T-helper 22 cell (primary cell): ENCODE data around the gene PRDM1.

Source experiments
- DNase-seq: peaks from one replicate; pipeline ENCODE4 v3.0.0-alpha.2; 2020; ENCODE audit warnings: low read depth

Gene PRDM1

DNA sequence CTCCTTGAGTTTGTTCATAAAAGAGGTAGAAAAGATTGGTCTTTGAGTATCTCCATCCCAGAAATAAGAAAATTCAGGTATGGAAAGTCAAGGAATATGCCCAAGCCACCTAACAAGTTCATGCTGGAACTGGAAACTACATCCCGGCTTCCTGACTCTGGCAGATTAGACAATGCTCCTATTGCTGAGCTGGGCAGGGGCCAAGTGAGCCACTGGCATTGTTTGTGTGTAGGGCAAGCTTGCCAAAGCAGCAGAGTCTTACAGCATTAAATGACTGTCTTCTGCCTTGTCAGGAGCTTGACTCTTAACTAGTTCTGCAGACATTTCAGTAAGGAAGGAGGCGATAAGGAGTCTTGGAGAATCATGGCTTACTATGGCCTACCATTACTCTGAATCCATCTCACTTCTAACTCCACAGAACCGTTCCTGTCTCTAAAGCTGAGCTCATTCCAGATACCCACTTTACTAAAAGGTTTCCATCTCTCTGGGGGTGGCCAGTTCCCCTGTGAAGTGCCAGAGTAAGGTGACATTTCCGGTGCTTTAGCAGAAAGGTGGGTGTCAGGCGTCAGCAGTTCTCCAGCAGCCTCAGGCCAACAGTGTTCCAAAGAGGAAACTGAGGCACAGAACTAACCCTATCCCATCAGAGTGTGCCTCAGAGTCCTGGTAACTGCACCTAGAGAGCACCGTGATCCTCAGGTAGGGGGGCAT lies 30.1 kb downstream of the PRDM1 start:
- no peak for DNase-seq

DNA sequence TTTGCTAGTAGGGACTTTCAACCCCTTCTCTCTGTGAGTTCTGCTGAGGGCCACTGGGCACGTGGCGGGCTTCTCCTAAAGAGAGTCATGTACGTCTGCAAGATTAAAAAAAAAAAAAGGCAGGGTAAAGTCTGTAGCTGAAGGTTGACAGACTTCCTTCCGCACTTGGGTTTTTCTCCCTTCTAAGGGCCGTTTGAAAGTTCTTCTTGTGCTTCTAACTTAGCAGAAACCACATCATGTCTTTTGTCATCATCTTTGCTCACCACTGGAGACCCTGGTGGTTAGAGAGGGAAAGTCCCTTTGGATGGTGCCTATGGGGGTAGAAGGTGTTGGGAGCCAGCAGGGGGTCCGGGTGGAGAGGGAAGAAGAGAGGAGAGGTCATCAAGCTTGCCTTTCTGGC lies 31.4 kb downstream of the PRDM1 start:
- peak; percentile 73 for DNase-seq

DNA sequence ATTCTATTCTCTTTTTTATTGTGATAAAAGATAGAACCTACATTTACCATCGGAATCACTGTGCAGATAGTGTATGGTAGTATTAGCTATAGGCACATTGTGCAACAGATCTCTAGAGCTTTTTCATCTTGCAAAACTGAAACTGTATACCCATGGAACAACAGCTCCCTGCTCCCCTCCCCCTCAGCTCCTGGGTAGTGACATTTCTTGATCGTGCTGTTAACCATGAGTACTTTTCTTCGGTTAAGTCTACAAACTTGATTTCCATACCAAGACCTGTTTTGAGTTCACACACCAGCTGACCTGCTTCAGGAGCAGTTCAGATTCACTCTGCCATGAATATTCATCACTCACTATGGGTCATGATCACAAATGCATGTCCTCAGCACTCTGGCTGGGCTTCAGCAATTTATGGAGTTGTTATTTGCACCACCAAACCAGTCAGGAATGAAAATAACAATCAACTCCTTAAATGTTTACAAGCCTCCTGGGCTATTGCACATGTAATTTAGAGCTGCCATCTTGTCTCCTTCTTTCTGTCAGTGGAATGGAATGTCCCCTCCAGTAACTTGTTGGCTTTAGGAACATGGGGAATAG lies 32.8 kb downstream of the PRDM1 start:
- no peak for DNase-seq

- no peak for DNase-seq
Observed at GRCh38 chr6:106119546-106119945, 33.4 kb downstream of the PRDM1 start.

DNA sequence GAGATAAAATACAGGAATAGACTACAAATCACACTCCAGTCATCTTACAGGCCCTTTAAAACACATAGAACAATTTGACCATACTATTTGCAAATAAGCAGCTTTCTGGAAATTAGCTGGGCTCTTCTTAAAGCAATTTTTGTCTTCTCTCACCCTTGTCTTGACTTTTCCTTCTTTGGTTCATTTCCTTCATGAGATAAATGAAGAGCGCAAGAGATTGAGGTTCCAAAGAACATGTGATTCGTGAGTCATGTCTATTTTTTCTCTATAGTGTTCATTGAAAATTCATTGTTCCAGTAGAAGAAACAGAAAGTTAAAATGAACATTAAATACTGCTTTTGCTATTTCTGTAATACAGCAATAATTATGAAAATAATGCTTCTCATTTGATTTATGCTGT lies 33.9 kb downstream of the PRDM1 start:
- DNase-seq: no peak

- no peak for DNase-seq
Observed at GRCh38 chr6:106120406-106120805, 34.3 kb downstream of the PRDM1 start.

DNA sequence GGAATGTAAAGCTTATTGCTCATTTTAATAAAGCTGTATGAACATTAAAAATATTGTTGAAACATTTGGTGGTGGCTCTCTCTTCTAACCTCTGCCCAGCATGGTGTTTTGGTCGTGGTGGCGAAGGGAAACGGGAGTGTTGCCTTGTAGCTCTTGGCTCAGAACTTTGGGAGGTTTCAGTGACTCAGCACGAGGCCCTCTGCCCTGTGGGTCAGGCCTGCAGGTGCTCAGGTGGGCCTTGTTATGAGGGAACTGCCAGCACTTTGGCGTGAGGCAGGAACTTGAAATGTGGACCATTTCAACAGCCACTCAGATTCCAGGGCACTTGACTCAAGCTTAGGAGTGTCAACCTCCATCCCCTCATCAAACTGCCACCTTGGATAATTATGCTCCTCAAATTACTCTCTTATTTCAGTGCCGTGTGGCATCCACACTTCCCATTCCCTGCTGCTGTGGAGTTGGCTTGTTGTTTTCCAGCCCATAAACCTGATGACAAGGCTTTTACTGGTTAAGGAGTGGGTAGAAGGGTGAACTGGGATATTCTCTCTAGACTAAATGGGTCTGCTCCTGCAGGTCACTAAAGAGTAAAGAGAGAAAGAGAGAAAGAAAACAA lies 36.3 kb downstream of the PRDM1 start:
- DNase-seq: no peak

DNA sequence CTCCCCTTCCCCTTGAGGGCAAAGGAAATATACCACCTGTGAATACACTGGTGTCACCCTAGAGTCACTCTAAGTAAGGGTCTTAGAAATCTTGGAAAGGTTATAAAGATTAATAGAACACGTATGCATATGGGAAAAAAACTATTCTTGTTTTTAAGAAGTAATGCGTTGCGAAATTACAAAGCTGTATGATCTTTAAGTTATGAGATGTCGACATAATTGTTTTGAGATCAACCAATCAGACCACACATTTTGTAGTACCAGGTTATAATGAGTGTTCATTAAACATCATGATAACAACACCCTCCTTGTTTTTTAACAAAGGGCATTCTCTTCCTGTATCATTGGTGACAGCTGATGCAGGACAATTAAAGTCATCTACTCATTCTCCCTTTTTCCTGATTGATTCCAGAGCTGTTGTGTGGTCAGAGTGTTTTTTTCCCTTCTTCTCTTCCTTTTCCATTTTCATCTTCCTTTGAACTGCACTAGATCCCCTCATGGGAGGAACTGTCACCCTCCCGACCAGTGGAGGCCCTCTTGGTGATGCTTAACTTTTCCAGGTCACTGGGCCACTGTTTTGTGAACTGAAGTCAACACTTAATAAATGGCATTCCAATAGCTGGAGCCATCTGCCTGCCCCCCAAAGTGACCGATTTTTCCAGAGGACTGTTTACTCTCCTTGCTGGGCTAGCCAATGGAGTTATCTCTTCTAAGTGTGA lies 37.0 kb downstream of the PRDM1 start:
- no peak for DNase-seq

DNA sequence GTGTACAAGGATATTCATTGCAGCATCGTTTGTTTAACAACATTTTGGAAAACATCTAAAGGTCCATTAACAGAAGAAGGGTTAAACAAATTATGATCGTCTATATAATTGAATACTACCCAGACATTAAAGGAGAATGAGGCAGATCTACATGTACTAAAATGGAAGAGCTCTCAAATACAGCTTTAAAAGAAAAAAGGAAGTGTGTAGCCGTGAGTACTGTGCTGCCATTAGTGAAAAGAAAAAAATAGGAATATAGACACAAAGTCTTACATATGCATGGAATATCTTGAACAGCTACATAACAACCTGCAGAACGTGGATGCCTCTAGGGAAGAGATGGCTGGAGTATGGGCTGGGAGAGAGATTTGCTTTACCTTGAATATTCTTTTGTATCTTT lies 37.9 kb downstream of the PRDM1 start:
- DNase-seq: no peak

- DNase-seq: no peak
Observed at GRCh38 chr6:106124437-106125430, 38.6 kb downstream of the PRDM1 start.

- DNase-seq: no peak
Observed at GRCh38 chr6:106125925-106126435, 39.8 kb downstream of the PRDM1 start.

DNA sequence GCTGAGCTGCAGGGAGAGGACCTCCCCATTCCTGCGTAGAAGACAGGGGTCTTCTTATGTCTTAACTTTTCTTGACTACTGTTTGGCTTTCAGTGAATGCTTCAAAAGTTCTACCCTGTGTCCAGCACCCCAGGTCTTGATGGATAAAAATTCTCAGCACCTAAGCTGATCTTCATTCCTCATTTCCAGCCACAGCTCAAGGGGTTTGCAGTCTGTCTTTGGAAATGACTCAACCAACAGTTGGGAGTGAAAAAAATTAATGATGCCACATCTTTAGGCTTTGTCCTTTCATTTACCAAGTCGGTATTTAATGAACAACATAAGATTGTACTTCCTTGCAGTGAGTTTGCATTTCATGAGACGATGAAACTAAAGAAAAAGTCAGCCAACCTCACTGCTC lies 40.3 kb downstream of the PRDM1 start:
- DNase-seq: no peak

- DNase-seq: no peak
Observed at GRCh38 chr6:106128981-106129781, 43.0 kb downstream of the PRDM1 start.

GRCh38 chr6:106132153-106132698 lies 46.1 kb downstream of the PRDM1 start:
- no peak for DNase-seq

GRCh38 chr6:106133040-106133439 lies 46.9 kb downstream of the PRDM1 start:
- no peak for DNase-seq

GRCh38 chr6:106134087-106134770 lies 48.1 kb downstream of the PRDM1 start:
- DNase-seq: no peak

- DNase-seq: no peak
Observed at GRCh38 chr6:106134906-106135634, 48.9 kb downstream of the PRDM1 start.

DNA sequence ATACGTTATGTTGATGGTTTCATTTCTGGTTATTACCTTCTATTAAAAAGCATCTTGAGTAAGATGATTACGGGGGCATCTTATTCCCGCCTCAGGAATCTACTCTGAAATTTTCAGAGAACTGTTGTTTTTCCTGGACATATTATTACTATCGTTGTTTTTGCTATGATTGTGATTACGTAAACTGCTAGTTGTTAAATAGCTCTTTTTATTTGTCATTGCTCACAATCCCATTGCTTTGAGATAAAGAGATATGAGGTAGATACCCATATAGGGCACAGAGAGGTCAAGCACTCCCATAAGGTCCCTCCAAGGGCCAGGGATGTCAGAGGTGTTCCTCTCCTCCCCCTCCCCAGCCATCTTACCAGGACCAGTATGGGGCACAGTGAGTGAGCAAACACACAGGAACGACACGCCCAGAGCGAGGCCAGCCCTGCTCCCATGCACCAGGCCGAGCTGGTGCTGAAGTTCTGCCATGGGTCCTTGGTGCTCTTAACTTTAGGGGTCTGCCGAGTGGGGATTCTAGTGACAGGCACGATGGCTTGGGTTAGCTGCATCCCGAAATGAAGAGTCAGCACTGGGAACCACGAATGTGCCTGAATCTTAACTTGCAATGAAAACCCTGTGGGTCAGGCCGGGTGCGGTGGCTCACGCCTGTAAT lies 49.9 kb downstream of the PRDM1 start:
- DNase-seq: no peak
